HG03354 (cell line): ENCODE measurements around the gene RCN1.
A peak's percentile ranks its signal among the peaks of the same experiment; 100 is the strongest.
"Not testable (repeated sequence)": the region's sequence is repeated elsewhere in the genome, so short reads cannot be mapped to it uniquely, and the experiment has no call there.

Experiments used
- ATAC-seq: cut with Tn5 transposase; IDR thresholded peaks from one replicate; pipeline ENCODE4 v1.9.1; 2021; ENCODE audit warnings: mild to moderate bottlenecking; ENCODE audit not compliant: unreplicated experiment, poor library complexity, severe bottlenecking

Gene RCN1

GRCh38 chr11:32090545-32091370, at the start of gene RCN1:
RCN1 (plus strand) TSS chr11:32091074; CDS start chr11:32091197, 123 bp downstream.
- peak; percentile 52 for ATAC-seq

GRCh38 chr11:32043737-32044136, 47.1 kb upstream of the RCN1 start:
- no peak for ATAC-seq

- ATAC-seq = no peak
Observed at GRCh38 chr11:32044158-32044863, 46.6 kb upstream of the RCN1 start.

- ATAC-seq = no peak
Observed at GRCh38 chr11:32045456-32045855, 45.4 kb upstream of the RCN1 start.

- no peak for ATAC-seq
Observed at GRCh38 chr11:32050264-32050663, 40.6 kb upstream of the RCN1 start.

GRCh38 chr11:32052215-32052614, 38.7 kb upstream of the RCN1 start:
- ATAC-seq = peak; percentile 74

- no peak for ATAC-seq
Observed at GRCh38 chr11:32053151-32053888, 37.6 kb upstream of the RCN1 start.

GRCh38 chr11:32055861-32056260, 35.0 kb upstream of the RCN1 start:
- no peak for ATAC-seq

- ATAC-seq = no peak
Observed at GRCh38 chr11:32056438-32056837, 34.4 kb upstream of the RCN1 start.

- ATAC-seq = no peak
Observed at GRCh38 chr11:32059686-32060462, 31.0 kb upstream of the RCN1 start.

GRCh38 chr11:32062540-32062939, 28.3 kb upstream of the RCN1 start:
- ATAC-seq = no peak

GRCh38 chr11:32063031-32063430, 27.8 kb upstream of the RCN1 start:
- ATAC-seq = not testable (repeated sequence)

GRCh38 chr11:32065865-32066629, 24.8 kb upstream of the RCN1 start:
- ATAC-seq = no peak

- ATAC-seq = no peak
Observed at GRCh38 chr11:32068134-32068870, 22.6 kb upstream of the RCN1 start.

- peak; percentile 61 for ATAC-seq
Observed at GRCh38 chr11:32069361-32070058, 21.4 kb upstream of the RCN1 start.

GRCh38 chr11:32070692-32071091, 20.2 kb upstream of the RCN1 start:
- ATAC-seq = no peak

- no peak for ATAC-seq
Observed at GRCh38 chr11:32071811-32072210, 19.1 kb upstream of the RCN1 start.
